GM23338 (cell line): ENCODE measurements around the gene ZNF823. TPM values are rescaled to one million over a fixed set of nuclear protein-coding genes. Genes with fewer than 3 reads are reported as not detected.
"Not testable (repeated sequence)": the region's sequence is repeated elsewhere in the genome, so short reads cannot be mapped to it uniquely, and the experiment has no call there.

Source experiments
- ATAC-seq: fragments of 200-7000 bp; cut with Tn5 transposase; 3 replicates; pipeline ENCODE4 v1.9.1; 2020
- DNase-seq: peaks from one replicate; pipeline ENCODE4 v3.0.0-alpha.2; 2015; ENCODE audit warnings: low spot score
- H2AFZ ChIP-seq: fragments of 200-600 bp; sonication (generic); 2 replicates; pipeline ENCODE4 v1.8.0; 2016; ENCODE audit warnings: antibody characterized with exemption, mild to moderate bottlenecking, moderate library complexity
- H3F3A ChIP-seq: fragments of 200-600 bp; sonication (generic); replicated peaks from 2 replicates; pipeline ENCODE4 v1.8.0; 2017; ENCODE audit warnings: antibody characterized with exemption, mixed run types, low read depth
- H3K27ac ChIP-seq: fragments of 200-600 bp; sonication (generic); 2 replicates; pipeline ENCODE4 v1.6.1; 2016; ENCODE audit warnings: low read depth
- H3K27me3 ChIP-seq: fragments of 200-600 bp; sonication (generic); 2 replicates; pipeline ENCODE4 v1.8.0; 2016; ENCODE audit warnings: mild to moderate bottlenecking, mixed run types, moderate library complexity; ENCODE audit not compliant: insufficient read depth
- H3K36me3 ChIP-seq: fragments of 200-600 bp; sonication (generic); 2 replicates; pipeline ENCODE4 v1.8.0; 2016; ENCODE audit warnings: mild to moderate bottlenecking; ENCODE audit not compliant: insufficient read depth
- H3K4me1 ChIP-seq: fragments of 200-600 bp; sonication (generic); 2 replicates; pipeline ENCODE4 v1.8.0; 2016; ENCODE audit warnings: mild to moderate bottlenecking, moderate library complexity; ENCODE audit not compliant: insufficient read depth
- H3K4me2 ChIP-seq: fragments of 200-600 bp; sonication (generic); 2 replicates; pipeline ENCODE4 v1.7.1; 2017; ENCODE audit warnings: mixed run types
- H3K4me3 ChIP-seq: fragments of 200-600 bp; sonication (generic); 2 replicates; pipeline ENCODE4 v1.6.1; 2016; ENCODE audit warnings: mixed run types
- H3K79me2 ChIP-seq: fragments of 200-600 bp; sonication (generic); replicated peaks from 2 replicates; pipeline ENCODE4 v1.8.0; 2017; ENCODE audit warnings: mild to moderate bottlenecking; ENCODE audit not compliant: insufficient read depth
- H3K9me2 ChIP-seq: fragments of 200-600 bp; sonication (generic); 2 replicates; pipeline ENCODE4 v1.8.0; 2017; ENCODE audit not compliant: insufficient read depth
- H4K20me1 ChIP-seq: fragments of 200-600 bp; sonication (generic); replicated peaks from 2 replicates; pipeline ENCODE4 v1.8.0; 2017; ENCODE audit warnings: mild to moderate bottlenecking; ENCODE audit not compliant: insufficient read depth
- H3K27ac Mint-ChIP-seq: 2 replicates; pipeline ENCODE4 v1.8.0; 2020; ENCODE audit warnings: inconsistent platforms, mild to moderate bottlenecking, moderate library complexity, mixed read lengths
- H3K27me3 Mint-ChIP-seq: 3 replicates; pipeline ENCODE4 v1.8.0; 2022; ENCODE audit warnings: low read depth, mild to moderate bottlenecking, moderate library complexity, mixed read lengths, inconsistent platforms; ENCODE audit not compliant: insufficient read depth, poor library complexity
- H3K36me3 Mint-ChIP-seq: 3 replicates; pipeline ENCODE4 v1.8.0; 2021; ENCODE audit warnings: low read depth, mild to moderate bottlenecking, inconsistent platforms, moderate library complexity, mixed read lengths
- H3K4me1 Mint-ChIP-seq: 3 replicates; pipeline ENCODE4 v1.8.0; 2020; ENCODE audit warnings: mild to moderate bottlenecking, inconsistent platforms, mixed read lengths
- H3K4me3 Mint-ChIP-seq: 3 replicates; pipeline ENCODE4 v1.8.0; 2021; ENCODE audit warnings: moderate library complexity, mild to moderate bottlenecking, inconsistent platforms, mixed read lengths
- H3K9me3 Mint-ChIP-seq: 3 replicates; pipeline ENCODE4 v1.8.0; 2020; ENCODE audit warnings: moderate library complexity, mild to moderate bottlenecking, inconsistent platforms, mixed read lengths
- EZH2 ChIP-seq: fragments of 200-600 bp; sonication (generic); IDR thresholded peaks from one replicate; pipeline ENCODE4 v1.8.0; 2017; ENCODE audit warnings: antibody characterized with exemption, mild to moderate bottlenecking, low read depth; ENCODE audit not compliant: unreplicated experiment
- JUNB ChIP-seq: IDR thresholded peaks from one replicate; pipeline ENCODE4 v1.6.1; 2016; ENCODE audit warnings: antibody characterized with exemption; ENCODE audit not compliant: unreplicated experiment
- NANOG ChIP-seq: IDR thresholded peaks from 2 replicates; pipeline ENCODE4 v1.6.1; 2016; ENCODE audit warnings: antibody characterized with exemption, borderline replicate concordance
- ZNF114 ChIP-seq: fragments of 250-450 bp; sonication (Bioruptor Pico); IDR thresholded peaks from 2 replicates; pipeline ENCODE4 v1.5.0; 2020; ENCODE audit warnings: mild to moderate bottlenecking, moderate library complexity
- ZNF331 ChIP-seq: fragments of 250-450 bp; sonication (Bioruptor Pico); IDR thresholded peaks from 2 replicates; pipeline ENCODE4 v1.5.0; 2020; ENCODE audit warnings: low read depth, mild to moderate bottlenecking, moderate library complexity
- polyA plus RNA-seq: library from polyadenylated mRNA; unstranded; fragments of >200 nt; fragmentation: Nextera tagmentation; extraction: Ambion mirVana; gene quantifications from 2 replicates; pipeline ENCODE4 v1.2.1, GENCODE V29; 2016
- total RNA-seq: library from RNA; depleted of rRNA; stranded (reverse); fragments of >200 nt; shearing (Covaris generic); gene quantifications from 2 replicates; pipeline ENCODE4 v1.2.3, GENCODE V29; 2014
- TF ChIP-seq, protein P1 (sequence below): IDR thresholded peaks from one replicate; pipeline ENCODE4 v1.6.1; 2018; ENCODE audit warnings: antibody characterized with exemption; ENCODE audit not compliant: unreplicated experiment

ZNF823 gene
- total and polyA plus RNA-seq, 2 experiments from 2014 or later: 1.3 to 3.0 TPM

DNA sequence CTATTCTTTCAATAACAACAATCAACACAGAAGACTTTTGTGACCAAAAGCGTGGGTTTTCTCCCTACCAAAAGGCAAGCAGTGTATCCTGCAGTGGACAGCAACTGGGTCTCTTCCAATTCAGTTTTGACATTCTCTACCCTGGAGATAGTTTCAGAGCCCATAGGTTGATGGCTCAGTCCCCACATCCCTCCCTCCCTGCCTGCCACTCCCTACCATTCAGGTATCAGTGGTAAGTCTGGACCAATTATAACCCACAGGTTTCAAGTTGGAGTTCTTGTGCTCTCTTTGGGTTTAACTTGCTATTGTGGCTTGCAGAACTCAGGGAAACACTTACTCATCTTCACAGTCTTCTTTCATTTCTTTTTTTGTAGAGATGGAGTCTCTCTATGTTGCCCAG, 60.2 kb downstream of the ZNF823 start:
- peaks cover 4% of the 10 kb centered on the region for H3K27me3 Mint-ChIP-seq
- Histone ChIP-seq H3K4me3 (no peak overlapping the region), H3K4me1 (peaks cover 3% of the 10 kb centered on the region; the same call in 1 of the 2 replicates), H3F3A (no peaks in the 10 kb centered on the region), H3K27ac (no peak overlapping the region), H4K20me1 (peaks cover 7% of the 10 kb centered on the region; the same call in 1 of the 2 replicates), H3K36me3 (peaks cover 9% of the 10 kb centered on the region), H2AFZ (no peak overlapping the region), H3K4me2 (no peak overlapping the region), H3K79me2 (no peaks in the 10 kb centered on the region), H3K27me3 (peaks cover 11% of the 10 kb centered on the region), H3K9me2 (no peaks in the 10 kb centered on the region; the same call in 1 of the 2 replicates)
- DNase-seq (no peak), ATAC-seq (no peak)
- H3K9me3 Mint-ChIP-seq: peaks cover 93% of the 10 kb centered on the region
- peaks cover 87% of the 10 kb centered on the region for H3K36me3 Mint-ChIP-seq
- TF ChIP-seq, protein P1, sequence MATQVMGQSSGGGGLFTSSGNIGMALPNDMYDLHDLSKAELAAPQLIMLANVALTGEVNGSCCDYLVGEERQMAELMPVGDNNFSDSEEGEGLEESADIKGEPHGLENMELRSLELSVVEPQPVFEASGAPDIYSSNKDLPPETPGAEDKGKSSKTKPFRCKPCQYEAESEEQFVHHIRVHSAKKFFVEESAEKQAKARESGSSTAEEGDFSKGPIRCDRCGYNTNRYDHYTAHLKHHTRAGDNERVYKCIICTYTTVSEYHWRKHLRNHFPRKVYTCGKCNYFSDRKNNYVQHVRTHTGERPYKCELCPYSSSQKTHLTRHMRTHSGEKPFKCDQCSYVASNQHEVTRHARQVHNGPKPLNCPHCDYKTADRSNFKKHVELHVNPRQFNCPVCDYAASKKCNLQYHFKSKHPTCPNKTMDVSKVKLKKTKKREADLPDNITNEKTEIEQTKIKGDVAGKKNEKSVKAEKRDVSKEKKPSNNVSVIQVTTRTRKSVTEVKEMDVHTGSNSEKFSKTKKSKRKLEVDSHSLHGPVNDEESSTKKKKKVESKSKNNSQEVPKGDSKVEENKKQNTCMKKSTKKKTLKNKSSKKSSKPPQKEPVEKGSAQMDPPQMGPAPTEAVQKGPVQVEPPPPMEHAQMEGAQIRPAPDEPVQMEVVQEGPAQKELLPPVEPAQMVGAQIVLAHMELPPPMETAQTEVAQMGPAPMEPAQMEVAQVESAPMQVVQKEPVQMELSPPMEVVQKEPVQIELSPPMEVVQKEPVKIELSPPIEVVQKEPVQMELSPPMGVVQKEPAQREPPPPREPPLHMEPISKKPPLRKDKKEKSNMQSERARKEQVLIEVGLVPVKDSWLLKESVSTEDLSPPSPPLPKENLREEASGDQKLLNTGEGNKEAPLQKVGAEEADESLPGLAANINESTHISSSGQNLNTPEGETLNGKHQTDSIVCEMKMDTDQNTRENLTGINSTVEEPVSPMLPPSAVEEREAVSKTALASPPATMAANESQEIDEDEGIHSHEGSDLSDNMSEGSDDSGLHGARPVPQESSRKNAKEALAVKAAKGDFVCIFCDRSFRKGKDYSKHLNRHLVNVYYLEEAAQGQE: no peak
- no peak for TF ChIP-seq NANOG
- H3K4me1 Mint-ChIP-seq: no peaks in the 10 kb centered on the region
- H3K27ac Mint-ChIP-seq: no peak overlapping the region
- H3K4me3 Mint-ChIP-seq: no peak overlapping the region

DNA sequence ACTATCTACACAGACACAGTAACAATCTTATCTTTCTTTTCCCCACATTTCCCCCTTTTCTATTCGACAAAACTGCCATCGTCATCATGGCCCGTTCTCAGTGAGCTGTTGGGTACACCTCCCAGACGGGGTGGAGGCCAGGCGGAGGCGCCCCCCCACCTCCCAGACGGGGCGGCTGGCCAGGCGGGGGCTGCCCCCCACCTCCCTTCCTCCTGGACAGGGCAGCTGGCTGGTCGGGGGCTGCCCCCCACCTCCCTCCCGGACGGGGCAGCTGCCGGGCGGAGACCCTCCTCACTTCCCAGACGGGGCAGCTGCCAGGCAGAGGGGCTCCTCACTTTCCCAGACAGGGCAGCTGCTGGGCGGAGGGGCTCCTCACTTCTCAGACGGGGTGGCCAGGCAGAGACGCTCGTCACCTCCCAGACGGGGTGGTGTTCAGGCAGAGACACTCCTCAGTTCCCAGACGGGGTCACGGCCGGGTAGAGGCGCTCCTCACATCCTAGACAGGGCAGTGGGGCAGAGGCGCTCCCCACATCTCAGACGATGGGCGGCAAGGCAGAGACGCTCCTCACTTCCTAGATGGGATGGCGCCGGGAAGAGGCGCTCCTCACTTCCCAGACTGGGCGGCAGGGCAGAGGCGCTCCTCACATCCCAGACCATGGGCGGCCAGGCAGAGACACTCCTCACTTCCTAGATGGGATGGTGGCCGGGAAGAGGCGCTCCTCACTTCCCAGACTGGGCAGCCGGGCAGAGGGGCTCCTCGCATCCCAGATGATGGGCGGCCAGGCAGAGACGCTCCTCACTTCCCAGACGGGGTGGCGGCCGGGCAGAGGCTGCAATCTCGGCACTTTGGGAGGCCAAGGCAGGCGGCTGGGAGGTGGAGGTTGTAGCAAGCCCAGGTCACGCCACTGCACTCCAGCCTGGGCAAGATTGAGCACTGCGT, 61.8 kb downstream of the ZNF823 start:
- Mint-ChIP-seq H3K36me3 (peaks cover 81% of the 10 kb centered on the region), H3K9me3 (peaks cover 92% of the 10 kb centered on the region)
- not testable (repeated sequence) for H3K4me1 Mint-ChIP-seq, H3K27me3 Mint-ChIP-seq, DNase-seq, H3K4me1 ChIP-seq, H3K36me3 ChIP-seq, H3K4me3 Mint-ChIP-seq, H3K27ac Mint-ChIP-seq, H3K9me2 ChIP-seq, H3K79me2 ChIP-seq, ATAC-seq, H3K4me3 ChIP-seq, H3K4me2 ChIP-seq, H2AFZ ChIP-seq, H3F3A ChIP-seq, H3K27ac ChIP-seq
- H3K27me3 ChIP-seq: peaks cover 11% of the 10 kb centered on the region
- H4K20me1 ChIP-seq: peaks cover 12% of the 10 kb centered on the region; the same call in 1 of the 2 replicates

DNA sequence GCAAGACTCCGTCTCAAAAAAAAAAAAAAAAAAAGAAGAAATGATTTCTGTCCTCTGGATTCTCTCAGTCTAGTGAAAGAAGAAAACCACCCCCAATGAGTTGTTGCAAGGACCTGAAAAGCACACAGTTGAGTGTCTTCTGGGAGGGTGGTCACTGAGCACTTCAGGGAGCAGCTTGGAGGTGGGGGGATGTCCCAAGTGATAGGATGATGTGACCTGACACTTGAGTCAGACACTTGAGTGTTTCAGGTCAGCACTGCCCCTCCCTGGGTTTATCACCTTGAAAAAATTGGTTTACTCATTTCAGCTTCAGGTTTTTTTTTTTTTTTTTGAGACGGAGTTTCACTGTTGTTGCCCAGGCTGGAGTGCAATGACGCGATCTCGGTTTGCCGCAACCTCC, 63.2 kb downstream of the ZNF823 start:
- peaks cover 12% of the 10 kb centered on the region; the same call in 1 of the 2 replicates for H4K20me1 ChIP-seq
- H2AFZ ChIP-seq: no peak overlapping the region
- no peaks in the 10 kb centered on the region; the same call in 1 of the 2 replicates for H3K36me3 ChIP-seq
- no peaks in the 10 kb centered on the region for H3K79me2 ChIP-seq
- H3K4me1 ChIP-seq: peaks cover 3% of the 10 kb centered on the region; the same call in 1 of the 2 replicates
- Mint-ChIP-seq H3K9me3 (peaks cover 87% of the 10 kb centered on the region), H3K4me3 (no peak overlapping the region), H3K4me1 (no peaks in the 10 kb centered on the region), H3K27me3 (peaks cover 6% of the 10 kb centered on the region), H3K27ac (no peak overlapping the region), H3K36me3 (peaks cover 71% of the 10 kb centered on the region)
- H3K4me2 ChIP-seq: no peak overlapping the region
- H3F3A ChIP-seq: no peaks in the 10 kb centered on the region
- no peaks in the 10 kb centered on the region; the same call in 1 of the 2 replicates for H3K9me2 ChIP-seq
- no peak overlapping the region for H3K4me3 ChIP-seq
- peaks cover 11% of the 10 kb centered on the region for H3K27me3 ChIP-seq
- no peak overlapping the region for H3K27ac ChIP-seq
- ATAC-seq (no peak), DNase-seq (no peak)
- TF ChIP-seq JUNB (no peak), ZNF114 (CRISPR knock-in tag) (no peak), NANOG (no peak), EZH2 (no peak), ZNF331 (CRISPR knock-in tag) (no peak)
